ENCODE results near the gene ZNG1F.
"Not testable (repeated sequence)": the region's sequence is repeated elsewhere in the genome, so short reads cannot be mapped to it uniquely, and the experiment has no call there.

The ZNG1F gene

GRCh38 chr9:41086215-41086614, 102.9 kb downstream of the ZNG1F start:
- DNase-seq (ENCODE audit: low read depth in 2 of 2): not testable (repeated sequence)

- not testable (repeated sequence) for DNase-seq (ENCODE audit: low read depth in 2 of 2)
Measured at GRCh38 chr9:41082358-41082757, 106.8 kb downstream of the ZNG1F start.
